HG03565 (cell line): ENCODE measurements around the gene TANC2.

Experiments
- ATAC-seq: cut with Tn5 transposase; IDR thresholded peaks from one replicate; pipeline ENCODE4 v1.9.1; 2021; ENCODE audit warnings: mild to moderate bottlenecking, moderate library complexity; ENCODE audit not compliant: unreplicated experiment

Gene TANC2

GRCh38 chr17:62999736-63000135 lies 33.7 kb downstream of the TANC2 start:
- ATAC-seq, result no peak

GRCh38 chr17:63001689-63002394 lies 35.8 kb downstream of the TANC2 start:
- no peak for ATAC-seq

- ATAC-seq, result no peak
These were observed 36.6 kb downstream of the TANC2 start for GRCh38 chr17:63002625-63003024.

- ATAC-seq, result no peak
These were observed 49.8 kb downstream of the TANC2 start for GRCh38 chr17:63015824-63016223.
